ENCODE measurements around the gene KIRREL3.

The KIRREL3 gene

GRCh38 chr11:126457817-126458216 lies 542.8 kb downstream of the KIRREL3 start:
- no peak for DNase-seq

DNA sequence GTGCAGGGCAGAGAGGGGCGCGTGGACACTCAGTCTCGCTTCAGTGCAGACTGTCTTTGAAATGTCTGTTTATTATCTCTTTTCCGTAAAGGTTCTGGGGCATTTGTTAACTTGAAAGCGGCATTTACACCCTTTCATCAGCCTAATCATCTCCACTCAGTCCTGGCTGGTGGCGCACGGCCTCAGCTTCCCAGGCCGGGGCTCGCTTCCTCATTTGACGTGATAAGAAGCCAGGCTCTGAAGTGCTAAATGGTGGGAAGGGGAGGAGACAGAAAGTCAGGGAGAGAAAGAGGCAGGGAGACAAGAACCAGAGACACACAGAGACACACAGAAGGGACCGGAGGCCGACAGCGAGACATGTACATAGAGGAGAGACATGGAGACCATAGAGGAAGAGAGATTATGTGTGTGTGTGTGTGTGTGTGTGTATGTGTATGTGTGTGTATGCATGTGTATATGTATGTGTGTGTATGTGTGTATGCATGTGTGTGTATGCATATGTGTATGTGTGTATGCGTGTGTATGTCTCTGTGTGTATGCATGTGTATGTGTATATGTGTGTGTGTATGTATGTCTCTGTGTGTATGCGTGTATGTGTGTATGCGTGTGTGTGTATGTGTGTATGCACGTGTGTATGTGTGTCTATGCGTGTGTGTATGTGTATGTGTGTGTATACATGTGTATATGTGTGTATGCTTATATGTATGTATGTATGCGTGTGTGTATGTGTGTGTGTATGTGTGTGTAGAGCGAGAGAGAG lies 543.6 kb downstream of the KIRREL3 start:
- no peak for DNase-seq

DNA sequence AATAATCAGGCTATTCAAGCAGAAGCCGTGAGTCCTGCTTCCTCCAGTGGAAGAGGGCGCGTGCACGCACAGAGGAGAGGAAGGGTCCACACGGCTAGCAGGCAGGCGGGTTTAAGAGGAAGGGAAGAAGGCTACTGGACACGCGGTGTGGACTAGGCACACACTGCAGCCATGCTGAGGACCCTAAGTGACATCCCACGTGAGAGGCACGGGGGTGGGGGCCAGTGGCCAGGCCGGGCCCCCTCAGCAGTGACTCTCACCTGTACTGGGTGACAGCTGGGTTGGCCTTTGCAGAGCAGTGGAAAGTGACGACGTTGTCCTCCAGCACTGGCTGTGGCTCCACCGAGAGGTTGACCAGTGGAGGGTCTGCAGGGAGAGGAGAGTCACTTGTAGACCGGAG lies 544.5 kb downstream of the KIRREL3 start:
- DNase-seq, result no peak

- DNase-seq, result no peak
These were observed 548.1 kb downstream of the KIRREL3 start for GRCh38 chr11:126452241-126453101.

DNA sequence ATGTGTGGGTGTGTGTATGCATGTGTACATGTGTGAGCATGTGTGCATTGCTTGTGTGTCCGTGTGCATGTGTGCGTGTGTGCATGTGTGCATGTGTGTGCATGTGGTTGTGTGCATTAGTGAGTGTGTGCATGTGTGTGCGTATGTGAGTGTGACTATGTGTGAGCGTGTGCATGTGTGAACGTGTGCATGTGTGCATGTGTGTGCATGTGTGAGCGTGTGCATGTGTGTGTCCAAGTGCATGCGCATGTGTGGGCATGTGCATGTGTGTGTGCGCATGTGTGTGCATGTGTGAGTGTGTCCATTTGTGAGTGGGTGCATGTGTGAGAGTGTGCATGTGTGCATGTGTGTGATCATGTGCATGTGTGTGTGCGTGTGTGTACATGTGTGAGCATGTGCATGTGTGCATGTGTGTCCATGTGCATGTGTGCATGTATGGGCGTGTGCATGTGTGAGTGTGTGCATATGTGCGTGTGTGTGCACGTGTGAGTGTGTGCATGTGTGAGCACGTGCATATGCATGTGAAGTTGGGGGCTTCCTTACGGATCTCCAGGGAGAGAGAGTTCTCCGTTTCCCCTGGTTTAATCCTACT lies 549.3 kb downstream of the KIRREL3 start:
- no peak for DNase-seq

DNA sequence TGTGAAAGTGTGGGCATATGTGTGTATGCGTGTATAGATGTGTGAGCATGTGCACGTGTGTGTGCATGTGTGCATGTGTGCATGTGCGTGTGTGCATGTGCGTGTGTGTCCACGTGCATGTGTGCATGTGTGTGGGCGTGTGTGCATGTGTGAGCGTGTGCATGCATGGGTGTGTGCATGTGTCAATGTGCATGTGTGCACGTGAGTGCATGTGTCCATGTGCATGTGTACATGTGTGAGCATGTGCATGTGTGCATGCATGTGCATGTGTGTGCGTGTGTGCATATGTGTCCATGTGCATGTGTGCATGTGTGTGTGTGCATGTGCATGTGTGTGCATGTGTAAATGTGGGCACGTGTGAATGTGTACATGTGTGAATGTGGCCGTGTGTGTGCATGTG lies 549.8 kb downstream of the KIRREL3 start:
- no peak for DNase-seq

- no peak for DNase-seq
These were observed 550.4 kb downstream of the KIRREL3 start for GRCh38 chr11:126450198-126450597.

DNA sequence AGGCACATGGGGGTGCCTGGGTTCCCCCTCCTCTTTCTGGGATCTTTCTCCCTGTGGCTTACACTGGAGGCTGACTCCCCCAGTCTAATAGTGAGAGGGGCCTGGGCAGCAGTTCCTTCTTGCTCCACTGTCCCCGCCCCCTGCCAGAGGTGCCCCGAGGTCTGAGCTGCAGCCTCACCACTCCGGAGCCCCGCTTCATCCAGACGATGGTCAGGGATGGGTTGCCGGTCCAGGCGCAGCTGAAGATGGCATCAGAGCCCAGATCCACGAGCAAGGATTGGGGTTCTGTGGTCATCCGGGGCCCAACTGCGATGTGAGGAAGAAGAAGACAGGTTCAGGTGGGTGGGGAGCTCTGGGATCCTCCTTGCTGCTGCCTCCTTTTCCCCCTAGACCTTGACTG lies 554.0 kb downstream of the KIRREL3 start:
- DNase-seq, result no peak

- no peak for DNase-seq
These were observed 556.5 kb downstream of the KIRREL3 start for GRCh38 chr11:126444072-126444471.

- no peak for DNase-seq
These were observed 557.5 kb downstream of the KIRREL3 start for GRCh38 chr11:126443120-126443519.

- peak; percentile 56 to 75 for DNase-seq
These were observed 559.6 kb downstream of the KIRREL3 start for GRCh38 chr11:126440792-126441514.

DNA sequence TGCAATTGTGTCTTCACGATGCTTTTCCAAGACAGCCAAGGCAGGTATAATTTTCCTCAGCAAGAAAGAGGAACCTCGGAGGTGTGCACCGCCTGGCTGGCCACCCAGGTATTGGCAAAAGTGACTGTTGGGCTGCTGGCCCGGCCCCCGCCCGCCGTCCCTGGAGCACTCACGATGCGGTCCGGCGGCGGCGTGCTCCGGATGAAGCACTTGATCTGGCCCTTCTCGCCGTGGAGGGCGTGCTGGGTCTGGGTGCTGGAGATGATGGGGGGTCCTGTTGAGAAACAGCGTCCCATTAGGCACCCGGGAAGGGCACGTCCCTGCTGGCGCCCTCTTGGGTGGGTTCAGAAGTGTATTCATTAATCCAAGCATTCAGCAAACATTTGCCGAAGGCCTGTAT lies 560.3 kb downstream of the KIRREL3 start:
- no peak for DNase-seq

DNA sequence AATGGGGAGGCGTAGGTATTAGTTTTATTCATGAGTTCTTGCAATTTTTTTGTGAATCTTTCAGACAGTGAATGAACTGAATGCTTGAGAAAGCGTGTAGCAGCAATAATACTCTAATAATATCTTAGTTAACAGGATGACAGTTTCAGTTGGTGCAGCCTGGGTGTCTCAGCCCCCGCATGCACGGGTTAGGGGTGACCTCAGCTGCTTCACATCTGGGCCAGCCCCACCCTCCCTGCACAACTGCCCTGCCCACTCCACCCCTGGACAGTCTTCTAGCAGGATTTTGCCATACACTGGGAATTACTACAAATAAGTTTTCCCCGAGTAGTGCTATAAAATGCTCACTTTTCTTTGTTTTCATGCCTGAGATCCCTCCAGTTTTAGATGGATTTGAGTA lies 561.9 kb downstream of the KIRREL3 start:
- no peak for DNase-seq

DNA sequence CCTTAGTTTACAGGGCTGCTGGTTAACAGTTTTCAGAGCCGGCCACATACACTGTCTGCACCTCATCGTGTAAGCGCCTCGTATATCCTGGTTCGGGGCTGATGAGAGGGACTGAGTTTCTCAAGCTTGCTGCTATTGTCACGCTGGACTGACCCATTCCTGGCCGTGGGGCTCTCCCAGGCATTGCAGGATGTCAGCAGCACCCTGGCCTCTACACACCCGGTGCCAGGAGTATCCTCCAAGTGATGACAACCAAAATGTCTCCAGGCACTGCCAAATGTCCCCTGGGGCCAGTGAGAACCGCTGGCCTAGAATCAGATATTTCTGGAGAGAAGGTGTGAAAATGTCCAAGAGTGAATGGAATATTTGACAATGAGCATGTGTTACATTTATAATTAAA lies 562.3 kb downstream of the KIRREL3 start:
- DNase-seq, result no peak

- DNase-seq, result no peak
These were observed 562.8 kb downstream of the KIRREL3 start for GRCh38 chr11:126437731-126438130.

DNA sequence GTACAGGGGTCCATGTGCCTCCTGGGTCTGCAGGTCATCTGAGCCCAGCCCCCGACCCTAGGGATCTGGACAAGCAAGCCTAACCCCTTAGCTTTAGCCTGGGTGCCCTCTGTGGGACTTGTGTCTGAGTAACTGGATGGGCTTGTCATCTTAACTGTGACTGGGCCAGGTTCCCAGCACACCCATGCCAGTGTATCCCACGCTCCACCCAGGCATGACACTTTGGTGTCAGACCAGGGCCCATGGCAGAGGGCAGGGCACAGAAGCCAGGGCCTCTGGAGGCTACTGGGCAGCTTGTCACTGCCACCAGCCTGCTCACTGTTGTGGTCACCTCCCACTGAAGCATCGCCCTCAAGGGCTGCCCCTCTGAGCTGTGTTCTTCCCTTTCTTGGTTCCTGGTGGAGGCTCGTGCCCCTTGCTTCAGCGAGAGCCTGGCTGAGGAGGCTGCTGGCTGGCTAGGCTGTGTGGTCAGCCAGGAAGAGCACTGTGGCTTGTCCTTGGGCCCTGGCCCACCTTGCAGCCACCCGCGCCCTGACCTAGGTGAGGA lies 564.3 kb downstream of the KIRREL3 start:
- DNase-seq, result no peak

- no peak for DNase-seq
These were observed 565.6 kb downstream of the KIRREL3 start for GRCh38 chr11:126434950-126435335.

DNA sequence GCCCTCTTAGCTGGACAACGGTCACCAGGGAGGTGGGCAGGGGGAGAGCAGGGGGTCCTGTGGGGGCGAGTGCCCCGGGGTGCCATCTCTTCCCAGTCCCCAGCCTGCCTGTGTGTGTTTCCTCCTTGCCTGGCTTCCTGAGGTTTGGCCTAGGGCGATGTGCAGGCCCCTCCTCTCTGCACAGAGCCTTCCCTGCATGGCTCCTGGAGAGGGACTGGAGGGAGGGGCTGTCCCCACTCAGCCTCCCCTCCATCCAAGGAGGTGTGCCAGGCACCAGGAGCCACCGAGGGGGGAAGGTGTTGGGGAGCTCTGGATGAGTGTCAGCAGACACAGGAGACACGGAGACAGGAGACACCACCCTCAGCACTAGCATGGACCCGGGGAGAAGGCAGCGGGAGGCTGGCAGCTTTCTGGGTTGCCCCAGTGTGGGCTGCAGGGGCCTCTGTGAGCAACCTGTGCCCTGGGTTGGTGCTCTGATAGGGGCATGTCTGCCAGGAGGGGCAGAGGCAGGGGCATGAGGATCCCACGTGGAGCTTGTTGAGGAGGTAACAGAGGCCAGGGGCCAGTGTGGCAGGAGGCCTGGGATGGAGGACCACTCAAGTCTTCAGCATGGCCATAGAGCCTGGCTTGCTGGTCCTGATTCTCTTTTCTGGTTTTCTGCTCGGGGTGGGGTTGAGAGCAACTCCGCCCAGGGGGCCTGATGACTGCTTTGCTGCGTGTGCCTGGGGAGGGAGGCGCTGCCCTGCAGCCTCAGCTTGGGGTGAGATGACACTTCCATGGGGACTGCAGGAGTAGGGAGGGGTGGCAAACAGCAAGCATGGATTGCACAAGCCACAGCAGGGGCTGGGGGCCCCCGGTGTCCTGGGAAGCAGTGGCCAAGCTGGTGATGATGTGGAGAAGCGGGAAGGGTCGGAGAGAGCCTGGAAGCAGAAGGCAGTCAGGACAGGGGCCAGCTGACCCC lies 566.3 kb downstream of the KIRREL3 start:
- DNase-seq, result no peak

DNA sequence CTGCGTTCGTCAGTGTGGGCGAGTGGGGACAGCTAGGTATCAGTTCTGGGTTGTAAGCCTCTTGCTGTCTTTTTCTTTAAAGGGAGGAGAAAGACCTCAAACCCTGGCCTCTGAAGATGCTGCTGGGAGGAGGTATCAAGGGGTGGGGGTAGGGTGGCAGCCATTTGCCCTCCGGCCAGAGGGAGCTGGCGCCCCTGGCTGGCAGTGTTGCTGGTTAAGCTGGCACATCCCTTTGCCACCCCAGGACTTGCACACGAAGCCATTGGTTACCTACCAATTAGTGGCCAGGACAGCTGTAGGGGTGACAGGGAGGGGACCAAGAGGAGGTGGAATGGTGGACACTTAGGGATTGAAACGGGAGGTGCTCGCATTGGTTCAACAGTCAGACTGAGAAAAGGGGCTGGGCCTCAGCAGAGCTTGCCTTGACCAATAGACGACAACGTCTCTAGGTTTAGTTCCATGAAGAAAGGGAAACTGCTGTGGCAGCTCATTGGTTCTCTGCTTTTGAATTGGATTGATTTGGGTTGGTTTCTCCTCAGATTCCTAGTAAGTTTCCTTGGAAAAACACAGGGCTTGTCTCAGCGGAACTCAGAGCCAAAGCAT lies 567.2 kb downstream of the KIRREL3 start:
- DNase-seq, result no peak

DNA sequence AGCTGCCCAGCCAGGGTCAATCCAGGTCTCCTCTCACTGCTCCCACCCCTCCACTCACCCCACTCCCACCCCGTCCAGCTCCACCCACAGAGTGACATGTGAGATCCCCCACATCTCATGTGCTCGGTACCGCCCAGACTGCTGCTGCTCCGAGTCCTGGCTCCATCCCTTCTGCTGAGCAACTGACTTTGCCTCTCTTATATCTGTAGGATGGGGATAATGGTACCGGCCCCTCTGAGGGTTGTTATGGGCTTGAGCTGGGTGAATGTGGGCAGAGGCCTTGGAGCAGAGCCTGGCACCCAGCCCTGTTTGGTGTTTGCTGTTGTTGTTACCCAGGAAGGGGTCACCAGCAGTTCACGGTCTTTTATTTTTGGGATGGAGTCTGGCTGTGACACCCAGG lies 568.0 kb downstream of the KIRREL3 start:
- DNase-seq, result no peak

GRCh38 chr11:126432065-126432461 lies 568.5 kb downstream of the KIRREL3 start:
- DNase-seq, result no peak

All from activated CD4-positive, alpha-beta T cell treated with anti-CD3 and anti-CD28 coated beads for 4 hours (primary cell).